Mononuclear cell (primary cell): ENCODE results near the gene CHCHD6. TPM values are rescaled to one million over a fixed set of nuclear protein-coding genes. Genes with fewer than 3 reads are reported as not detected.

ENCODE experiments used
- H3K27me3 ChIP-seq: 2 replicates; pipeline ENCODE4 v1.6.0; 2011; ENCODE audit warnings: low read length, control low read depth; ENCODE audit not compliant: insufficient read depth
- H3K4me1 ChIP-seq: 2 replicates; pipeline ENCODE4 v1.5.1; 2011; ENCODE audit warnings: mild to moderate bottlenecking, low read length, control low read depth; ENCODE audit not compliant: insufficient read depth
- H3K4me3 ChIP-seq: 2 replicates; pipeline ENCODE4 v1.5.1; 2011; ENCODE audit warnings: mild to moderate bottlenecking, low read length, moderate library complexity
- H3K9me3 ChIP-seq: 2 replicates; pipeline ENCODE4 v1.5.1; 2011; ENCODE audit warnings: low read depth, mild to moderate bottlenecking, control low read depth, low read length
- total RNA-seq: library from RNA; depleted of rRNA; stranded (reverse); fragments of >200 nt; gene quantifications from one replicate; pipeline ENCODE4 v1.2.3, GENCODE V29; 2012

The CHCHD6 gene
- total RNA-seq, 1 donor: 3.4 TPM

- H3K4me3 ChIP-seq: no peak overlapping the region
- H3K4me1 ChIP-seq: no peaks in the 10 kb centered on the region
- no peaks in the 10 kb centered on the region for H3K9me3 ChIP-seq
- H3K27me3 ChIP-seq: no peaks in the 10 kb centered on the region
These were observed 174.6 kb downstream of the CHCHD6 start for GRCh38 chr3:126878664-126879063.

- Histone ChIP-seq H3K9me3 (no peaks in the 10 kb centered on the region), H3K4me3 (no peak overlapping the region), H3K27me3 (no peaks in the 10 kb centered on the region), H3K4me1 (no peaks in the 10 kb centered on the region)
These were observed 176.9 kb downstream of the CHCHD6 start for GRCh38 chr3:126880901-126881300.

GRCh38 chr3:126881861-126882260 lies 177.8 kb downstream of the CHCHD6 start:
- Histone ChIP-seq H3K27me3 (no peaks in the 10 kb centered on the region), H3K4me3 (no peak overlapping the region), H3K4me1 (no peaks in the 10 kb centered on the region), H3K9me3 (no peaks in the 10 kb centered on the region)

- no peaks in the 10 kb centered on the region for H3K9me3 ChIP-seq
- H3K27me3 ChIP-seq: no peaks in the 10 kb centered on the region
- no peaks in the 10 kb centered on the region for H3K4me1 ChIP-seq
- no peak overlapping the region for H3K4me3 ChIP-seq
These were observed 179.2 kb downstream of the CHCHD6 start for GRCh38 chr3:126883241-126883640.

GRCh38 chr3:126885425-126885824 lies 181.4 kb downstream of the CHCHD6 start:
- Histone ChIP-seq H3K4me1 (no peaks in the 10 kb centered on the region), H3K27me3 (no peaks in the 10 kb centered on the region), H3K9me3 (no peaks in the 10 kb centered on the region), H3K4me3 (no peak overlapping the region)

GRCh38 chr3:126886217-126886616 lies 182.2 kb downstream of the CHCHD6 start:
- Histone ChIP-seq H3K9me3 (no peaks in the 10 kb centered on the region), H3K4me1 (no peaks in the 10 kb centered on the region), H3K27me3 (no peaks in the 10 kb centered on the region), H3K4me3 (no peak overlapping the region)

- no peak overlapping the region for H3K4me3 ChIP-seq
- H3K9me3 ChIP-seq: no peaks in the 10 kb centered on the region
- H3K4me1 ChIP-seq: no peaks in the 10 kb centered on the region
- no peaks in the 10 kb centered on the region for H3K27me3 ChIP-seq
These were observed 183.6 kb downstream of the CHCHD6 start for GRCh38 chr3:126887686-126888085.

GRCh38 chr3:126888186-126888760 lies 184.2 kb downstream of the CHCHD6 start:
- no peaks in the 10 kb centered on the region for H3K9me3 ChIP-seq
- no peak overlapping the region for H3K4me3 ChIP-seq
- H3K4me1 ChIP-seq: no peaks in the 10 kb centered on the region
- H3K27me3 ChIP-seq: no peaks in the 10 kb centered on the region

- no peaks in the 10 kb centered on the region for H3K27me3 ChIP-seq
- no peaks in the 10 kb centered on the region for H3K4me1 ChIP-seq
- H3K4me3 ChIP-seq: no peak overlapping the region
- H3K9me3 ChIP-seq: no peaks in the 10 kb centered on the region
These were observed 185.5 kb downstream of the CHCHD6 start for GRCh38 chr3:126889276-126890201.

- H3K9me3 ChIP-seq: no peaks in the 10 kb centered on the region
These were observed 187.1 kb downstream of the CHCHD6 start for GRCh38 chr3:126891141-126891540.

GRCh38 chr3:126891791-126892190 lies 187.8 kb downstream of the CHCHD6 start:
- Histone ChIP-seq H3K4me1 (no peaks in the 10 kb centered on the region), H3K4me3 (no peak overlapping the region), H3K9me3 (no peaks in the 10 kb centered on the region), H3K27me3 (peaks cover 12% of the 10 kb centered on the region)

More at GRCh38 chr3:126891141-126891540, 187.1 kb downstream of the CHCHD6 start:
- H3K4me1 ChIP-seq: no peaks in the 10 kb centered on the region
- no peak overlapping the region for H3K4me3 ChIP-seq
- peaks cover 6% of the 10 kb centered on the region for H3K27me3 ChIP-seq

- Histone ChIP-seq H3K27me3 (peaks cover 25% of the 10 kb centered on the region), H3K4me1 (no peaks in the 10 kb centered on the region), H3K9me3 (no peaks in the 10 kb centered on the region), H3K4me3 (no peak overlapping the region)
These were observed 189.6 kb downstream of the CHCHD6 start for GRCh38 chr3:126893651-126894050.

GRCh38 chr3:126894475-126894874 lies 190.4 kb downstream of the CHCHD6 start:
- Histone ChIP-seq H3K4me1 (no peaks in the 10 kb centered on the region), H3K4me3 (no peak overlapping the region), H3K9me3 (no peaks in the 10 kb centered on the region), H3K27me3 (peaks cover 30% of the 10 kb centered on the region)

GRCh38 chr3:126895178-126896066 lies 191.4 kb downstream of the CHCHD6 start:
- no peaks in the 10 kb centered on the region for H3K4me1 ChIP-seq
- H3K4me3 ChIP-seq: no peak overlapping the region
- peaks cover 39% of the 10 kb centered on the region for H3K27me3 ChIP-seq
- H3K9me3 ChIP-seq: no peaks in the 10 kb centered on the region

GRCh38 chr3:126896067-126896441 lies 192.0 kb downstream of the CHCHD6 start:
- Histone ChIP-seq H3K4me1 (no peaks in the 10 kb centered on the region), H3K9me3 (no peaks in the 10 kb centered on the region), H3K27me3 (peaks cover 41% of the 10 kb centered on the region), H3K4me3 (no peak overlapping the region)
